Uterine smooth muscle cell (primary cell): ENCODE measurements around the gene NPW. TPM values are rescaled to one million over a fixed set of nuclear protein-coding genes. Genes with fewer than 3 reads are reported as not detected.

Experiments used
- total RNA-seq: library from RNA; depleted of rRNA; stranded (reverse); fragments of >200 nt; gene quantifications from 2 replicates; pipeline ENCODE4 v1.2.3, GENCODE V29; 2014

NPW gene
- 0.33 and 0.87 TPM in 2 replicates for total RNA-seq

GRCh38 chr16:2019518-2019920, at the start of gene NPW:
NPW (plus strand) TSS chr16:2019785.

GRCh38 chr16:1971796-1972489, 47.6 kb upstream of the NPW start, which contains the start of gene TBL3:
TBL3 (plus strand) TSS chr16:1972053; CDS start chr16:1972165, 112 bp downstream.

GRCh38 chr16:1981398-1981836, 38.2 kb upstream of the NPW start, which contains the start of gene NOXO1:
NOXO1 (minus strand) TSS chr16:1981469; CDS start chr16:1981179, 290 bp downstream.

GRCh38 chr16:1983544-1984346, 35.8 kb upstream of the NPW start, which contains the start of gene GFER:
GFER (plus strand) TSS chr16:1984193; CDS start chr16:1984219, 26 bp downstream.

GRCh38 chr16:1989209-1990100, 30.1 kb upstream of the NPW start, which contains the start of gene SYNGR3:
SYNGR3 (plus strand) TSS chr16:1989970; CDS start chr16:1990103, 133 bp downstream.

GRCh38 chr16:2009791-2010510, 9.6 kb upstream of the NPW start, which contains the start of gene ZNF598:
ZNF598 (minus strand) TSS chr16:2009821.

GRCh38 chr16:2026461-2027023, 7.0 kb downstream of the NPW start, which contains the start of gene NHERF2:
NHERF2 (plus strand) TSS chr16:2026902; CDS start chr16:2027006, 104 bp downstream.

GRCh38 chr16:2047330-2048115, 27.9 kb downstream of the NPW start, which contains the start of the genes NTHL1 and TSC2:
NTHL1 (minus strand) TSS chr16:2047834; CDS start chr16:2047823, 11 bp downstream.
TSC2 (plus strand) TSS chr16:2047985; CDS start chr16:2048616, 631 bp downstream.

Other genes with a start within 250 kb of the NPW start
- 34.6 and 65.0 TPM in 2 replicates for gene NME3, start 248.2 kb upstream of the NPW start, total RNA-seq
- gene EME2, start 247.0 kb upstream of the NPW start, total RNA-seq: 11.7 and 16.5 TPM in 2 replicates
- gene MRPS34, start 246.7 kb upstream of the NPW start, total RNA-seq: 89.7 and 102 TPM in 2 replicates
- 29.0 and 37.5 TPM in 2 replicates for gene SPSB3, start 237.2 kb upstream of the NPW start, total RNA-seq
- 70.7 and 82.7 TPM in 2 replicates for gene NUBP2, start 236.8 kb upstream of the NPW start, total RNA-seq
- gene IGFALS, start 226.1 kb upstream of the NPW start, total RNA-seq: under 0.01 and 0.50 TPM in 2 replicates
- gene HAGH, start 193.0 kb upstream of the NPW start, total RNA-seq: 48.1 and 55.1 TPM in 2 replicates
- gene FAHD1, start 192.6 kb upstream of the NPW start, total RNA-seq: 66.5 and 87.0 TPM in 2 replicates
- gene MEIOB, start 147.6 kb upstream of the NPW start, total RNA-seq: 0.22 and 0.50 TPM in 2 replicates
- gene HS3ST6, start 101.4 kb upstream of the NPW start, total RNA-seq: not detected in 2 replicates
- gene MSRB1, start 76.6 kb upstream of the NPW start, total RNA-seq: 6.2 and 6.6 TPM in 2 replicates
- gene RPL3L, start 65.1 kb upstream of the NPW start, total RNA-seq: not detected in 2 replicates
- 110 and 149 TPM in 2 replicates for gene NDUFB10, start 60.2 kb upstream of the NPW start, total RNA-seq
- gene RPS2, start 55.0 kb upstream of the NPW start, total RNA-seq: 1,423 and 2,571 TPM in 2 replicates
- not detected in 2 replicates for gene RNF151, start 52.9 kb upstream of the NPW start, total RNA-seq
- gene TBL3, start 47.7 kb upstream of the NPW start, total RNA-seq: 40.7 and 57.5 TPM in 2 replicates
- gene NOXO1, start 38.3 kb upstream of the NPW start, total RNA-seq: not detected in 2 replicates
- gene GFER, start 35.6 kb upstream of the NPW start, total RNA-seq: 18.5 and 23.0 TPM in 2 replicates
- gene SYNGR3, start 29.8 kb upstream of the NPW start, total RNA-seq: 1.4 and 6.1 TPM in 2 replicates
- 20.7 and 22.7 TPM in 2 replicates for gene ZNF598, start 10.0 kb upstream of the NPW start, total RNA-seq
- 12.1 and 17.7 TPM in 2 replicates for gene NHERF2, start 7.1 kb downstream of the NPW start, total RNA-seq
- 29.5 and 31.0 TPM in 2 replicates for gene NTHL1, start 28.0 kb downstream of the NPW start, total RNA-seq
- gene TSC2, start 28.2 kb downstream of the NPW start, total RNA-seq: 50.2 and 59.6 TPM in 2 replicates
- gene PKD1, start 116.1 kb downstream of the NPW start, total RNA-seq: 137 and 254 TPM in 2 replicates
- 1.1 and 1.4 TPM in 2 replicates for gene RAB26, start 128.8 kb downstream of the NPW start, total RNA-seq
- 46.6 and 52.6 TPM in 2 replicates for gene TRAF7, start 136.0 kb downstream of the NPW start, total RNA-seq
- 0.12 and 0.33 TPM in 2 replicates for gene CASKIN1, start 176.8 kb downstream of the NPW start, total RNA-seq
- 22.6 and 28.9 TPM in 2 replicates for gene MLST8, start 185.7 kb downstream of the NPW start, total RNA-seq
- 1.7 and 4.9 TPM in 2 replicates for gene BRICD5, start 191.1 kb downstream of the NPW start, total RNA-seq
- 14.1 and 24.5 TPM in 2 replicates for gene PGP, start 195.1 kb downstream of the NPW start, total RNA-seq
- gene E4F1, start 203.8 kb downstream of the NPW start, total RNA-seq: 37.0 and 38.0 TPM in 2 replicates
- 0.44 and 0.87 TPM in 2 replicates for gene DNASE1L2, start 216.7 kb downstream of the NPW start, total RNA-seq
- 51.1 and 60.7 TPM in 2 replicates for gene ECI1, start 231.8 kb downstream of the NPW start, total RNA-seq
- 50.1 and 82.1 TPM in 2 replicates for gene RNPS1, start 248.3 kb downstream of the NPW start, total RNA-seq